ENCODE results near the gene OR6B3. TPM values are rescaled to one million over a fixed set of nuclear protein-coding genes. Genes with fewer than 3 reads are reported as not detected.

The OR6B3 gene
- total and polyA plus RNA-seq, 9 of the 15 experiments (the other 6 are each of a cell fraction or from before 2014, with no cell fraction given), result not detected

GRCh38 chr2:240053173-240054155, at the start of gene OR6B3 (continued):
- no peak for TF ChIP-seq ZNF41 (CRISPR knock-in tag; conservative IDR thresholded peaks at IDR 0.05)
- TF ChIP-seq ZFP1 (CRISPR knock-in tag; IDR thresholded peaks at IDR 0.05), result no peak
- TF ChIP-seq SAFB2 (IDR thresholded peaks at IDR 0.05; ENCODE audit: borderline replicate concordance, low read depth, low read length, severe bottlenecking), result no peak

- Histone ChIP-seq H3K27me3 (ENCODE audit: control insufficient read depth in 2 of 2, insufficient read depth in 2 of 2, low read length in 2 of 2) (peaks cover 7 to 24% of the 10 kb centered on the region in 2 experiments; a peak in 3 of 5 replicates), H3K9me3 (replicated peaks; ENCODE audit: control insufficient read depth, insufficient read depth, low read depth, low read length) (no peaks in the 10 kb centered on the region), H3K9me1 (ENCODE audit: control insufficient read depth, insufficient read depth, low read length) (no peaks in the 10 kb centered on the region), H3K79me2 (ENCODE audit: control insufficient read depth, insufficient read depth, low read length) (no peaks in the 10 kb centered on the region), H3K36me3 (ENCODE audit: control insufficient read depth, insufficient read depth, low read length) (no peaks in the 10 kb centered on the region), H3K4me1 (replicated peaks in 1 of 2; ENCODE audit: control insufficient read depth in 2 of 2, insufficient read depth in 2 of 2, low read length in 2 of 2) (no peaks in the 10 kb centered on the region), H4K20me1 (replicated peaks; ENCODE audit: control insufficient read depth, insufficient read depth, low read length) (no peaks in the 10 kb centered on the region), H2AFZ (ENCODE audit: low read depth, low read length) (no peak overlapping the region), H3K27ac (ENCODE audit: extremely low read depth, low read depth, low read length) (no peak overlapping the region), H3K4me3 (no peak overlapping the region), H3K4me2 (ENCODE audit: insufficient read depth, low read length) (no peak overlapping the region), H3K9ac (ENCODE audit: insufficient read depth in 1 of 2, low read depth in 2 of 2, low read length in 2 of 2) (no peak overlapping the region)
- CTCF ChIA-PET (ENCODE audit: low intra/inter-chr PET ratio), result no interaction called here
- in situ Hi-C loops (cut with MboI), result no loop called here
- WGBS (ENCODE audit: insufficient coverage, low coverage, missing lambda C conversion rate), result 0% methylated on average over 2 of the region's 2 CpGs
- POLR2A ChIA-PET, result no interaction called here
- BruUV-seq (replicated peaks), result no TSS peak
- intact Hi-C loops (cut with micrococcal nuclease), result no loop called here
- no peak for DNase-seq (ENCODE audit: extremely low read depth in 1 of 4, low spot score in 3 of 4)
- ATAC-seq, result no peak
- FAIRE-seq, result no peak
- no peak for TF ChIP-seq CREB1 (IDR thresholded peaks at IDR 0.05)
- no peak for TF ChIP-seq CREB1 (CRISPR knock-in tag; IDR thresholded peaks at IDR 0.05)
- TF ChIP-seq DLX4 (CRISPR knock-in tag; IDR thresholded peaks at IDR 0.05), result no peak
- TF ChIP-seq C11orf30 (IDR thresholded peaks at IDR 0.05; ENCODE audit: low read depth), result no peak
- TF ChIP-seq KDM4B (IDR thresholded peaks at IDR 0.05; ENCODE audit: borderline replicate concordance in 2 of 2, low read depth in 1 of 2), result no peak
- no peak for TF ChIP-seq ZNF277 (CRISPR knock-in tag; IDR thresholded peaks at IDR 0.05; ENCODE audit: borderline replicate concordance)
- no peak for TF ChIP-seq MTA1 (IDR thresholded peaks at IDR 0.05; ENCODE audit: borderline replicate concordance)
- no peak for TF ChIP-seq ZNF583 (CRISPR knock-in tag; IDR thresholded peaks at IDR 0.05)
- no peak for TF ChIP-seq STAT6 (CRISPR knock-in tag; IDR thresholded peaks at IDR 0.05)
- no peak for TF ChIP-seq GABPA (tag; conservative IDR thresholded peaks at IDR 0.05; ENCODE audit: low read depth)
- no peak for TF ChIP-seq SMAD1 (IDR thresholded peaks at IDR 0.05; ENCODE audit: low read depth, low read length, partially characterized antibody)
- no peak for TF ChIP-seq CBX8 (IDR thresholded peaks at IDR 0.05; ENCODE audit: borderline replicate concordance, extremely low read depth, low read depth, low read length, poor library complexity, severe bottlenecking)
- TF ChIP-seq HNRNPL (IDR thresholded peaks at IDR 0.05; ENCODE audit: low read depth, low read length), result no peak
Observed at GRCh38 chr2:240098349-240098748, 45.0 kb upstream of the OR6B3 start.
